ENCODE data around the gene UBTD2. TPM values are rescaled to one million over a fixed set of nuclear protein-coding genes. Genes with fewer than 3 reads are reported as not detected.
A peak's percentile ranks its signal among the peaks of the same experiment; 100 is the strongest.

The UBTD2 gene
- total and polyA plus RNA-seq, 8 donors: 16.2 to 114 (median 93.2) TPM

GRCh38 chr5:172188033-172188892, 95.3 kb downstream of the UBTD2 start, which contains the start of gene STK10:
Gene STK10, minus strand, starts transcription at chr5:172188224. Its CDS starts 182 bp downstream, at chr5:172188042.
- ATAC-seq (peak; percentile 92), DNase-seq (peak; percentile 87 to 99 (median 94))
- peak within 1 kb of the TSS; percentile 87 to 96 for H3K4me3 ChIP-seq
- H3K9me3 ChIP-seq: no peaks in the 10 kb centered on the region
- peak within 1 kb of the TSS; percentile 84 to 99 for H3K27ac ChIP-seq
- peak; percentile 87 to 92 for TF ChIP-seq CTCF (IDR thresholded peaks at IDR 0.05)
- H3K27me3 ChIP-seq: no peaks in the 10 kb centered on the region
- intact Hi-C loops (cut with DNase I): loop anchor here (5.0 to 10.0 kb wide), 2 partner anchors 73 to 81 kb away; no protein-coding TSS in a partner anchor
- no peaks in the 10 kb centered on the region for H3K36me3 ChIP-seq
- peaks cover 11 to 41% of the 10 kb centered on the region in 2 donors for H3K4me1 ChIP-seq

GRCh38 chr5:172187118-172188032, 96.2 kb downstream of the UBTD2 start:
- intact Hi-C loops (cut with DNase I): loop anchor here (5.0 to 10.0 kb wide), 2 partner anchors 73 to 80 kb away; no protein-coding TSS in a partner anchor
- ATAC-seq (peak; percentile 52), DNase-seq (peak in 2 of 4 donors; percentile 85 to 92)
- peak overlapping the region; percentile 87 to 96 for H3K4me3 ChIP-seq
- peaks cover 0 to 4% of the 10 kb centered on the region in 2 donors for H3K36me3 ChIP-seq
- H3K4me1 ChIP-seq: peaks cover 11 to 50% of the 10 kb centered on the region in 2 donors
- H3K9me3 ChIP-seq: no peaks in the 10 kb centered on the region
- H3K27me3 ChIP-seq: no peaks in the 10 kb centered on the region
- no peak for TF ChIP-seq CTCF (IDR thresholded peaks at IDR 0.05)
- peak overlapping the region; percentile 84 to 99 for H3K27ac ChIP-seq

DNA sequence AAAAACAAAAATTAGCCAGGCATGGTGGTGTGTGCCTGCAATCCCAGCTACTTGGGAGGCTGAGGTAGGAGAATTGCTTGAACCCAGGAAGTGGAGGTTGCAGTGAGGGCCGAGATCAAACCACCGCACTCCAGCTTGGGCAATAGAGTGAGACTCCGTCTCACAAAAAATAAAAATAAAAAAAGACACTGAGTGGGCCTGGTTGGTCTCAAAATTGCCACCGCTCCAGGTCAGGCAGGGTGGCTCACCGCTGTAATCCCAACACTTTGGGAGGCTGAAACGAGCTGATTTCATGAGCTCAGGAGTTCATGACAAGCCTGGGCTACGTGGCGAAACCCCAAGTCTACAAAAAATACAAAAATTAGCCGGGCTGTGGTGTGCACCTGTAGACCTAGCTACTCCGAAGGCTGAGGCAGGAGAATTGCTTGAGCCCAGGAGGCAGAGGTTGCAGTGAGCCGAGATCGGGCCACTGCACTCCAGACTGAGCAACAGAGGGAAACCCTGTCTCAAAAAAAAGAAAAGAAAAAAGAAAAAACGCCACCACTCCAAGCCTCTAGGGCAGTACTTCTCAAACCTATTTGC, 97.4 kb downstream of the UBTD2 start:
- ATAC-seq (no peak), DNase-seq (no peak)
- TF ChIP-seq CTCF (IDR thresholded peaks at IDR 0.05): no peak
- H3K4me3 ChIP-seq: peak overlapping the region; percentile 87 to 96
- intact Hi-C loops (cut with DNase I): loop anchor here (5.0 to 10.0 kb wide), 2 partner anchors 71 to 79 kb away; no protein-coding TSS in a partner anchor
- H3K9me3 ChIP-seq: no peaks in the 10 kb centered on the region
- peaks cover 11 to 62% of the 10 kb centered on the region in 2 donors for H3K4me1 ChIP-seq
- H3K27ac ChIP-seq: peak overlapping the region; percentile 84 to 99
- H3K27me3 ChIP-seq: no peaks in the 10 kb centered on the region
- peaks cover 0 to 7% of the 10 kb centered on the region in 2 donors for H3K36me3 ChIP-seq

DNA sequence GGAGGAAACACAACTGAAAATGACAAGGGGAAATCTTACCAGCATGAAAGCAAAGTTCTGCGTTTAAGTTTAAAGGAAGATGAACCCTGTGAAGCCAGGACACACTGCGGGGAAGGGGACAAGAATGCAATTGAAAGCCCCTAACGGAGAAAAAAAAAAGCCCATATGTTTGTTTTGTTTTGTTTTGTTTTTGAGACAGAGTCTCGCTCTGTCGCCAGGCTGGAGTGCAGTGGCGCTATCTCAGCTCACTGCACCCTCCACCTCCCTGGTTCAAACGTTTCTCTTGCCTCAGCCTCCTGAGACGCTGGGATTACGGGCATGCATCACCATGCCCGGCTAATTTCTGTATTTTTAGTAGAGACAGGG, 98.5 kb downstream of the UBTD2 start:
- DNase-seq (no peak), ATAC-seq (no peak)
- H3K27ac ChIP-seq: peak overlapping the region; percentile 84 to 99
- H3K4me1 ChIP-seq: peaks cover 12 to 73% of the 10 kb centered on the region in 2 donors
- H3K4me3 ChIP-seq: peak overlapping the region in 1 of 2 donors; percentile 96
- H3K9me3 ChIP-seq: no peaks in the 10 kb centered on the region
- TF ChIP-seq CTCF (IDR thresholded peaks at IDR 0.05): no peak
- no peaks in the 10 kb centered on the region for H3K27me3 ChIP-seq
- H3K36me3 ChIP-seq: peaks cover 0 to 7% of the 10 kb centered on the region in 2 donors
- intact Hi-C loops (cut with DNase I): loop anchor here (5.0 to 10.0 kb wide), 2 partner anchors 70 to 78 kb away; no protein-coding TSS in a partner anchor

All from left lung (tissue), 10 donors.